T-helper 1 cell treated with Interleukin-12 subunit alpha and Interleukin-12 subunit beta and Interleukin-4 antibody, amounts not matched to agents 30 μg/mL and 1 μg/mL, for 36 hours (primary cell): ENCODE results near the gene ZMIZ1.
"Not testable (repeated sequence)": the region's sequence is repeated elsewhere in the genome, so short reads cannot be mapped to it uniquely, and the experiment has no call there.

Source experiments
- H3K27ac Mint-ChIP-seq: one replicate; pipeline ENCODE4 v1.8.0; 2021; ENCODE audit warnings: mild to moderate bottlenecking, mixed read lengths
- H3K27me3 Mint-ChIP-seq: one replicate; pipeline ENCODE4 v1.8.0; 2021; ENCODE audit warnings: low read depth, mixed read lengths
- H3K36me3 Mint-ChIP-seq: one replicate; pipeline ENCODE4 v1.8.0; 2021; ENCODE audit warnings: low read depth, mixed read lengths
- H3K4me1 Mint-ChIP-seq: one replicate; pipeline ENCODE4 v1.8.0; 2021; ENCODE audit warnings: low read depth, mixed read lengths
- H3K4me3 Mint-ChIP-seq: one replicate; pipeline ENCODE4 v1.8.0; 2021; ENCODE audit warnings: mild to moderate bottlenecking, moderate library complexity, mixed read lengths
- H3K9me3 Mint-ChIP-seq: one replicate; pipeline ENCODE4 v1.8.0; 2021; ENCODE audit warnings: mixed read lengths

ZMIZ1 gene

GRCh38 chr10:79267499-79267898 lies 198.7 kb downstream of the ZMIZ1 start:
- peaks cover 30% of the 10 kb centered on the region for H3K4me1 Mint-ChIP-seq
- no peak overlapping the region for H3K4me3 Mint-ChIP-seq

GRCh38 chr10:79268161-79268601 lies 199.4 kb downstream of the ZMIZ1 start:
- H3K36me3 Mint-ChIP-seq, result no peaks in the 10 kb centered on the region
- peaks cover 28% of the 10 kb centered on the region for H3K4me1 Mint-ChIP-seq
- no peak overlapping the region for H3K27ac Mint-ChIP-seq
- H3K27me3 Mint-ChIP-seq, result no peaks in the 10 kb centered on the region
- H3K4me3 Mint-ChIP-seq, result no peak overlapping the region
- H3K9me3 Mint-ChIP-seq, result no peaks in the 10 kb centered on the region

More at GRCh38 chr10:79267499-79267898, 198.7 kb downstream of the ZMIZ1 start:
- no peak overlapping the region for H3K27ac Mint-ChIP-seq
- H3K36me3 Mint-ChIP-seq, result no peaks in the 10 kb centered on the region
- no peaks in the 10 kb centered on the region for H3K27me3 Mint-ChIP-seq
- H3K9me3 Mint-ChIP-seq, result no peaks in the 10 kb centered on the region

- no peaks in the 10 kb centered on the region for H3K36me3 Mint-ChIP-seq
- no peaks in the 10 kb centered on the region for H3K27me3 Mint-ChIP-seq
- peak overlapping the region; percentile 45 for H3K27ac Mint-ChIP-seq
- no peak overlapping the region for H3K4me3 Mint-ChIP-seq
- H3K9me3 Mint-ChIP-seq, result no peaks in the 10 kb centered on the region
- H3K4me1 Mint-ChIP-seq, result peaks cover 29% of the 10 kb centered on the region
These were observed 200.0 kb downstream of the ZMIZ1 start for GRCh38 chr10:79268742-79269141.

GRCh38 chr10:79269443-79269842 lies 200.7 kb downstream of the ZMIZ1 start:
- no peak overlapping the region for H3K27ac Mint-ChIP-seq
- no peaks in the 10 kb centered on the region for H3K36me3 Mint-ChIP-seq
- H3K9me3 Mint-ChIP-seq, result no peaks in the 10 kb centered on the region
- H3K4me1 Mint-ChIP-seq, result peaks cover 29% of the 10 kb centered on the region
- no peaks in the 10 kb centered on the region for H3K27me3 Mint-ChIP-seq
- H3K4me3 Mint-ChIP-seq, result no peak overlapping the region

GRCh38 chr10:79269969-79270368 lies 201.2 kb downstream of the ZMIZ1 start:
- H3K27ac Mint-ChIP-seq, result no peak overlapping the region
- no peak overlapping the region for H3K4me3 Mint-ChIP-seq
- peaks cover 29% of the 10 kb centered on the region for H3K4me1 Mint-ChIP-seq
- no peaks in the 10 kb centered on the region for H3K9me3 Mint-ChIP-seq
- no peaks in the 10 kb centered on the region for H3K36me3 Mint-ChIP-seq
- H3K27me3 Mint-ChIP-seq, result no peaks in the 10 kb centered on the region

- no peaks in the 10 kb centered on the region for H3K36me3 Mint-ChIP-seq
- H3K4me1 Mint-ChIP-seq, result peaks cover 28% of the 10 kb centered on the region
- H3K9me3 Mint-ChIP-seq, result no peaks in the 10 kb centered on the region
- no peak overlapping the region for H3K4me3 Mint-ChIP-seq
- no peak overlapping the region for H3K27ac Mint-ChIP-seq
- no peaks in the 10 kb centered on the region for H3K27me3 Mint-ChIP-seq
These were observed 201.9 kb downstream of the ZMIZ1 start for GRCh38 chr10:79270466-79271246.

GRCh38 chr10:79272353-79272752 lies 203.6 kb downstream of the ZMIZ1 start:
- Mint-ChIP-seq H3K4me1 (peaks cover 18% of the 10 kb centered on the region), H3K4me3 (no peak overlapping the region), H3K36me3 (no peaks in the 10 kb centered on the region), H3K27ac (no peak overlapping the region), H3K27me3 (no peaks in the 10 kb centered on the region), H3K9me3 (no peaks in the 10 kb centered on the region)

GRCh38 chr10:79273604-79274003 lies 204.8 kb downstream of the ZMIZ1 start:
- Mint-ChIP-seq H3K4me3 (no peak overlapping the region), H3K36me3 (peaks cover 6% of the 10 kb centered on the region), H3K4me1 (peaks cover 12% of the 10 kb centered on the region), H3K27me3 (no peaks in the 10 kb centered on the region), H3K27ac (no peak overlapping the region), H3K9me3 (no peaks in the 10 kb centered on the region)

GRCh38 chr10:79274279-79275104 lies 205.7 kb downstream of the ZMIZ1 start:
- no peaks in the 10 kb centered on the region for H3K9me3 Mint-ChIP-seq
- peaks cover 9% of the 10 kb centered on the region for H3K4me1 Mint-ChIP-seq
- H3K36me3 Mint-ChIP-seq, result peaks cover 6% of the 10 kb centered on the region
- H3K4me3 Mint-ChIP-seq, result no peak overlapping the region
- no peaks in the 10 kb centered on the region for H3K27me3 Mint-ChIP-seq
- no peak overlapping the region for H3K27ac Mint-ChIP-seq

- Mint-ChIP-seq H3K27me3 (no peaks in the 10 kb centered on the region), H3K4me1 (peaks cover 8% of the 10 kb centered on the region), H3K27ac (no peak overlapping the region), H3K9me3 (no peaks in the 10 kb centered on the region), H3K4me3 (no peak overlapping the region), H3K36me3 (peaks cover 6% of the 10 kb centered on the region)
These were observed 206.3 kb downstream of the ZMIZ1 start for GRCh38 chr10:79275105-79275430.

- Mint-ChIP-seq H3K27ac (no peak overlapping the region), H3K27me3 (no peaks in the 10 kb centered on the region), H3K36me3 (peaks cover 6% of the 10 kb centered on the region), H3K4me3 (no peak overlapping the region), H3K9me3 (no peaks in the 10 kb centered on the region), H3K4me1 (peaks cover 5% of the 10 kb centered on the region)
These were observed 206.7 kb downstream of the ZMIZ1 start for GRCh38 chr10:79275431-79275851.

- H3K27ac Mint-ChIP-seq, result no peak overlapping the region
- H3K4me1 Mint-ChIP-seq, result peaks cover 1% of the 10 kb centered on the region
- H3K9me3 Mint-ChIP-seq, result no peaks in the 10 kb centered on the region
- H3K36me3 Mint-ChIP-seq, result peaks cover 18% of the 10 kb centered on the region
- no peaks in the 10 kb centered on the region for H3K27me3 Mint-ChIP-seq
- H3K4me3 Mint-ChIP-seq, result no peak overlapping the region
These were observed 209.0 kb downstream of the ZMIZ1 start for GRCh38 chr10:79277579-79278269.

- not testable (repeated sequence) for H3K27me3 Mint-ChIP-seq, H3K4me3 Mint-ChIP-seq, H3K27ac Mint-ChIP-seq, H3K9me3 Mint-ChIP-seq, H3K4me1 Mint-ChIP-seq
- peaks cover 19% of the 10 kb centered on the region for H3K36me3 Mint-ChIP-seq
These were observed 210.3 kb downstream of the ZMIZ1 start for GRCh38 chr10:79279047-79279446.

- H3K27me3 Mint-ChIP-seq, result no peaks in the 10 kb centered on the region
- H3K27ac Mint-ChIP-seq, result peak overlapping the region; percentile 49
- H3K4me3 Mint-ChIP-seq, result no peak overlapping the region
- peaks cover 26% of the 10 kb centered on the region for H3K4me1 Mint-ChIP-seq
- no peaks in the 10 kb centered on the region for H3K9me3 Mint-ChIP-seq
- H3K36me3 Mint-ChIP-seq, result peaks cover 21% of the 10 kb centered on the region
These were observed 212.2 kb downstream of the ZMIZ1 start for GRCh38 chr10:79280956-79281355.
